PC-9 (cell line): ENCODE data around the gene RHEX.

ENCODE experiments used
- CTCF ChIP-seq: fragments of 200-600 bp; sonication (generic); conservative IDR thresholded peaks from 2 replicates; pipeline ENCODE4 v1.6.1; 2017; ENCODE audit warnings: mixed run types, antibody characterized with exemption, mild to moderate bottlenecking, moderate library complexity
- EZH2 ChIP-seq: fragments of 200-600 bp; sonication (generic); IDR thresholded peaks from 2 replicates; pipeline ENCODE4 v1.8.0; 2017; ENCODE audit warnings: antibody characterized with exemption, low read depth

DNA sequence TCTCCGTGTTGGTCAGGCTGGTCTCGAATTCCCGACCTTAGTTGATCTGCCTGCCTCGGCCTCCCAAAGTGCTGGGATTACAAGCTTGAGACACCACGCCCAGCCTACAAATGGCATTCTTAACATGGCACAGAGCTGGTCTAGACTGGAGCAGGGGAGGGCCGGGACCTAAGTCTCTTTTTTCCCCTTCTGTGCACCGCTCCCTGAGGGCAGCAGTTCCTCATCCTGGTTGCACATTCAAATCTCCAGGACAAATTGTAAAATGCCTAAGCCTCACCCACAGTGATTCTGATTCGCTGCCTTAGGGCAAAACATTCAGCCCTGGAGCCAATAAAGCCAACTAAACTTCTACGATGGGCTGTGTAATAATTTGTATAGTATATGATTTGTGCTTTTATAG, 74.4 kb downstream of the RHEX start:
- no peak for TF ChIP-seq CTCF
- TF ChIP-seq EZH2: no peak
